HG02943 (cell line): Measurements from ENCODE around the gene LILRB3.
"Not testable (repeated sequence)": the region's sequence is repeated elsewhere in the genome, so short reads cannot be mapped to it uniquely, and the experiment has no call there.

Experiments used
- ATAC-seq: cut with Tn5 transposase; IDR thresholded peaks from one replicate; pipeline ENCODE4 v1.9.1; 2021; ENCODE audit warnings: mild to moderate bottlenecking, low read depth, moderate library complexity; ENCODE audit not compliant: unreplicated experiment

The LILRB3 gene

GRCh38 chr19:54243809-54244208 is 21.0 kb upstream of the LILRB3 start:
- not testable (repeated sequence) for ATAC-seq

- not testable (repeated sequence) for ATAC-seq
Observed at GRCh38 chr19:54242646-54243045, 19.8 kb upstream of the LILRB3 start, which contains the start of gene LILRA6. TSS of gene LILRA6 (minus strand) at chr19:54242790.

GRCh38 chr19:54242234-54242633 is 19.4 kb upstream of the LILRB3 start:
- ATAC-seq = not testable (repeated sequence)

GRCh38 chr19:54240372-54241336 is 17.8 kb upstream of the LILRB3 start:
- not testable (repeated sequence) for ATAC-seq

- ATAC-seq = not testable (repeated sequence)
Observed at GRCh38 chr19:54239491-54240371, 16.9 kb upstream of the LILRB3 start.

GRCh38 chr19:54233941-54234340 is 11.1 kb upstream of the LILRB3 start:
- no peak for ATAC-seq

GRCh38 chr19:54231077-54231931 is 8.5 kb upstream of the LILRB3 start:
- no peak for ATAC-seq

GRCh38 chr19:54230031-54230430 is 7.2 kb upstream of the LILRB3 start:
- ATAC-seq = no peak

GRCh38 chr19:54229146-54229545 is 6.3 kb upstream of the LILRB3 start:
- ATAC-seq = no peak

- not testable (repeated sequence) for ATAC-seq
Observed at GRCh38 chr19:54224619-54225018, 1.8 kb upstream of the LILRB3 start.

GRCh38 chr19:54223937-54224281 is 1.1 kb upstream of the LILRB3 start:
- ATAC-seq = not testable (repeated sequence)

GRCh38 chr19:54223277-54223936 is 600 bp upstream of the LILRB3 start:
- not testable (repeated sequence) for ATAC-seq

- not testable (repeated sequence) for ATAC-seq
Observed at GRCh38 chr19:54221947-54222346, 860 bp downstream of the LILRB3 start.

GRCh38 chr19:54219702-54220101 is 3.1 kb downstream of the LILRB3 start:
- not testable (repeated sequence) for ATAC-seq

- ATAC-seq = no peak
Observed at GRCh38 chr19:54218960-54219661, 3.7 kb downstream of the LILRB3 start.

- no peak for ATAC-seq
Observed at GRCh38 chr19:54218259-54218658, 4.5 kb downstream of the LILRB3 start.

- not testable (repeated sequence) for ATAC-seq
Observed at GRCh38 chr19:54217517-54218247, 5.1 kb downstream of the LILRB3 start.

- ATAC-seq = no peak
Observed at GRCh38 chr19:54216869-54217268, 5.9 kb downstream of the LILRB3 start.
